Hepatocyte (in vitro differentiated cells): ENCODE results near the gene PSME1. TPM values are rescaled to one million over a fixed set of nuclear protein-coding genes. Genes with fewer than 3 reads are reported as not detected.

Source experiments
- DNase-seq: peaks from one replicate; pipeline ENCODE4 v3.0.0-alpha.2; 2016; ENCODE audit warnings: low spot score
- H2AFZ ChIP-seq: fragments of 200-600 bp; sonication (generic); 2 replicates; pipeline ENCODE4 v1.6.0; 2016; ENCODE audit warnings: antibody characterized with exemption, mild to moderate bottlenecking
- H3K27ac ChIP-seq: fragments of 200-600 bp; sonication (generic); 2 replicates; pipeline ENCODE4 v1.5.1; 2016; ENCODE audit warnings: mild to moderate bottlenecking
- H3K27me3 ChIP-seq: fragments of 200-600 bp; sonication (generic); 2 replicates; pipeline ENCODE4 v1.6.1; 2016
- H3K36me3 ChIP-seq: fragments of 200-600 bp; sonication (generic); replicated peaks from 2 replicates; pipeline ENCODE4 v1.5.1; 2016; ENCODE audit warnings: low read depth; ENCODE audit not compliant: insufficient read depth
- H3K4me1 ChIP-seq: fragments of 200-600 bp; sonication (generic); 2 replicates; pipeline ENCODE4 v1.5.1; 2016; ENCODE audit warnings: mild to moderate bottlenecking, moderate library complexity; ENCODE audit not compliant: insufficient read depth
- H3K4me2 ChIP-seq: fragments of 200-600 bp; sonication (generic); 2 replicates; pipeline ENCODE4 v1.6.0; 2016
- H3K4me3 ChIP-seq: fragments of 200-600 bp; sonication (generic); 2 replicates; pipeline ENCODE4 v1.5.1; 2016; ENCODE audit warnings: mild to moderate bottlenecking
- H3K79me2 ChIP-seq: fragments of 200-600 bp; sonication (generic); 2 replicates; pipeline ENCODE4 v1.6.0; 2017; ENCODE audit warnings: mild to moderate bottlenecking
- H3K9me2 ChIP-seq: fragments of 200-600 bp; sonication (generic); replicated peaks from 2 replicates; pipeline ENCODE4 v1.6.0; 2017; ENCODE audit warnings: mild to moderate bottlenecking; ENCODE audit not compliant: insufficient read depth
- H3K9me3 ChIP-seq: fragments of 200-600 bp; sonication (generic); 2 replicates; pipeline ENCODE4 v1.5.1; 2016; ENCODE audit warnings: low read depth, mild to moderate bottlenecking
- H4K20me1 ChIP-seq: fragments of 200-600 bp; sonication (generic); 2 replicates; pipeline ENCODE4 v1.6.0; 2016; ENCODE audit warnings: mild to moderate bottlenecking; ENCODE audit not compliant: insufficient read depth, poor library complexity, severe bottlenecking
- EZH2 ChIP-seq: fragments of 200-600 bp; sonication (generic); IDR thresholded peaks from 2 replicates; pipeline ENCODE4 v1.6.1; 2016; ENCODE audit warnings: antibody characterized with exemption, mild to moderate bottlenecking, borderline replicate concordance
- EZH2phosphoT487 ChIP-seq: fragments of 200-600 bp; sonication (generic); IDR thresholded peaks from one replicate; pipeline ENCODE4 v1.6.1; 2018; ENCODE audit warnings: antibody characterized with exemption, mild to moderate bottlenecking, low read depth, moderate library complexity; ENCODE audit not compliant: unreplicated experiment, severe bottlenecking
- WGBS: methylation state at CpG from one replicate; pipeline ENCODE4 v1.1.6; 2016; ENCODE audit warnings: low lambda C conversion rate; ENCODE audit errors: missing lambda C conversion rate; 5-methylcytosine and 5-hydroxymethylcytosine counted together
- polyA plus RNA-seq: library from polyadenylated mRNA; unstranded; fragments of >200 nt; fragmentation: Nextera tagmentation; extraction: Ambion mirVana; gene quantifications from 2 replicates; pipeline ENCODE4 v1.2.1, GENCODE V29; 2016
- total RNA-seq: library from RNA; depleted of rRNA; stranded (reverse); fragments of >200 nt; gene quantifications from 2 replicates; pipeline ENCODE4 v1.2.3, GENCODE V29; 2014
- TF ChIP-seq, protein P1 (sequence below): fragments of 200-600 bp; sonication (generic); IDR thresholded peaks from 2 replicates; pipeline ENCODE4 v1.5.1; 2016; ENCODE audit warnings: antibody characterized with exemption, mild to moderate bottlenecking; ENCODE audit not compliant: poor library complexity

The PSME1 gene
- total and polyA plus RNA-seq, 2 experiments from 2014 or later, result 123 to 238 TPM

DNA sequence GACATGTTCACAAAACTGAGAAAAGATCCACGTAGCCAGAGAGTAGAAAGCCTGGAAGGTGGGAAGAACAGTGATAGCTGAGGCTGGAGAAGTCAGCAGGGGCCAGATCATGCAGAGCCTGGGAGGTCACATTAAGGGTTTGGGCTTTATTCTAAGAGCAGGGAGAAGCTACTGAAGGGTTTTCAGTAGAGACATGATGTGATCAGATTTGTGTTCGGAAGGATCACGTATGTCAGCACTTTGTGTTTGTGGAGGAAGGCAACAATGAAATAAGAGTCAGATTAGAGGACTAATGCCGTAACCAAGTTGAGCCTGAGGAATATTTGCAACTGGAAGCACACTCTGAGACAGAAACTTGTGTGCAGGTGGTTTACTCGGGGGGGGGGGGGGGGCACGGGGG lies 46.1 kb upstream of the PSME1 start:
- Histone ChIP-seq H3K4me3 (no peak overlapping the region), H3K36me3 (no peaks in the 10 kb centered on the region), H3K4me2 (no peak overlapping the region), H4K20me1 (no peaks in the 10 kb centered on the region), H3K79me2 (peaks cover 3% of the 10 kb centered on the region), H3K9me2 (no peaks in the 10 kb centered on the region), H2AFZ (no peak overlapping the region), H3K27ac (no peak overlapping the region), H3K27me3 (no peaks in the 10 kb centered on the region), H3K4me1 (peaks cover 8% of the 10 kb centered on the region), H3K9me3 (no peaks in the 10 kb centered on the region)
- no peak for DNase-seq
- WGBS, result 94% methylated on average over 5 of the region's 6 CpGs
- TF ChIP-seq, protein P1, sequence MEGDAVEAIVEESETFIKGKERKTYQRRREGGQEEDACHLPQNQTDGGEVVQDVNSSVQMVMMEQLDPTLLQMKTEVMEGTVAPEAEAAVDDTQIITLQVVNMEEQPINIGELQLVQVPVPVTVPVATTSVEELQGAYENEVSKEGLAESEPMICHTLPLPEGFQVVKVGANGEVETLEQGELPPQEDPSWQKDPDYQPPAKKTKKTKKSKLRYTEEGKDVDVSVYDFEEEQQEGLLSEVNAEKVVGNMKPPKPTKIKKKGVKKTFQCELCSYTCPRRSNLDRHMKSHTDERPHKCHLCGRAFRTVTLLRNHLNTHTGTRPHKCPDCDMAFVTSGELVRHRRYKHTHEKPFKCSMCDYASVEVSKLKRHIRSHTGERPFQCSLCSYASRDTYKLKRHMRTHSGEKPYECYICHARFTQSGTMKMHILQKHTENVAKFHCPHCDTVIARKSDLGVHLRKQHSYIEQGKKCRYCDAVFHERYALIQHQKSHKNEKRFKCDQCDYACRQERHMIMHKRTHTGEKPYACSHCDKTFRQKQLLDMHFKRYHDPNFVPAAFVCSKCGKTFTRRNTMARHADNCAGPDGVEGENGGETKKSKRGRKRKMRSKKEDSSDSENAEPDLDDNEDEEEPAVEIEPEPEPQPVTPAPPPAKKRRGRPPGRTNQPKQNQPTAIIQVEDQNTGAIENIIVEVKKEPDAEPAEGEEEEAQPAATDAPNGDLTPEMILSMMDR, result no peak
- no peak for TF ChIP-seq EZH2
- no peak for TF ChIP-seq EZH2phosphoT487

DNA sequence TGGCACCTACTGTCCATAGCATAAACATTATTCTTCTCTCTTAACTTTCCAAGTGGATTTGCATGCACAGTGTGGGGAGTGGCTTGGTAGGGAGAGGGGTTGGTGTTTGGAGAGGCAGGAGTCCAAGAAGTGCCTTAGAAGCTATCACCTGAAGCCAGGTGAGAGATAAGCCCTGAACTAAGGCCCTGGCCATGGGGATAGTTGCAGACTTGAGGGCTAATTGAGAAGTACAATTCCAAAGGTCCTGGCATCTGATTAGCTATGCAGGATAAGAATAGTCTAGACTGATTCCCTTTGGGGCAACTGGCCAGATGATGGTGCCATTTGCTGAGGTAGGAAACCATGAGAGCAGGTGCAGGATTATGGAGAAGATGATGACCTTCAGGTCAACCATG lies 43.9 kb upstream of the PSME1 start:
- H3K79me2 ChIP-seq, result peaks cover 22% of the 10 kb centered on the region
- TF ChIP-seq EZH2, result no peak
- no peak for TF ChIP-seq EZH2phosphoT487
- TF ChIP-seq, protein P1, result no peak
- H3K4me1 ChIP-seq, result peaks cover 12% of the 10 kb centered on the region
- no peak overlapping the region for H2AFZ ChIP-seq
- no peaks in the 10 kb centered on the region for H3K36me3 ChIP-seq
- no peaks in the 10 kb centered on the region for H3K9me3 ChIP-seq
- no peaks in the 10 kb centered on the region for H4K20me1 ChIP-seq
- DNase-seq, result peak; percentile 38
- H3K4me2 ChIP-seq, result no peak overlapping the region
- H3K27me3 ChIP-seq, result no peaks in the 10 kb centered on the region
- no peaks in the 10 kb centered on the region for H3K9me2 ChIP-seq
- no peak overlapping the region for H3K27ac ChIP-seq
- H3K4me3 ChIP-seq, result no peak overlapping the region

DNA sequence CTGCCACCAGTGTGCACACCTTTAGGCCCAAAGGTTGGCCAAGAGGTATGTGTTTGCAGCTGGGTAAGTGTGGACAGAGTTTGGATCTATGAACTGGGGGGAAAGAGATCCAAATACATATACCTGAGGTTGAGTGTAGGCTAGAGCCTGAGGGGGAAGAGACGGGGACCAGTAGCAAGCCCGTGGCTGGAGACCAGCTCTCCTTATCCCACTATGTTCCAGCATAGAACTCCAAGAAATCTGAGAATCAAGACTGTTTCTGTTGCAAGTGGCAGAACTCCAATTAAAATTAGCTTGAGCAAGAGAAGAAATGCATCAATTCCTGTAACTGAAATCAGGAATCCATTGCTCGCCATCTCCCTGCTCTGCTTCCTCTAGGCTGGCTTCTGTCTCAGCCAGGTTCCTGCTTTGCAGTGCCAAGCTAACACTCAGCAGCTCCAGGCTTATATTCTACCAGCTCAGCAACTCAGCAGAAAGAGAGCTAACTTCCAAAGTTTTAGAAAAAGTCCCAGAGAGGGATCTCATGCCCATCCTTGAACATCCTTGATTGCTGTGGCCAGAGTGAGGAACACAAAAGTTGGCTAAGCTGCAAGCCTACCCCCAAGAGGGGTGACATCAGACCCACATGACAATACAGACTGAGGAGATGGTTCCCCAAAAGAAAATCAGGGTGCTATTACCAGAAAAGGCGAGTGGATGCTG lies 43.3 kb upstream of the PSME1 start:
- no peaks in the 10 kb centered on the region for H3K36me3 ChIP-seq
- H3K9me2 ChIP-seq, result no peaks in the 10 kb centered on the region
- peak; percentile 4 for DNase-seq
- no peak overlapping the region for H3K4me2 ChIP-seq
- peak overlapping the region; percentile 95 for H3K27ac ChIP-seq
- H3K4me1 ChIP-seq, result peaks cover 12% of the 10 kb centered on the region
- H3K9me3 ChIP-seq, result no peaks in the 10 kb centered on the region
- TF ChIP-seq, protein P1, result no peak
- no peak for TF ChIP-seq EZH2phosphoT487
- no peak for TF ChIP-seq EZH2
- H2AFZ ChIP-seq, result no peak overlapping the region
- WGBS, result 100% methylated on average over 4 of the region's 4 CpGs
- H3K79me2 ChIP-seq, result peaks cover 24% of the 10 kb centered on the region
- H3K4me3 ChIP-seq, result no peak overlapping the region
- no peaks in the 10 kb centered on the region for H4K20me1 ChIP-seq
- H3K27me3 ChIP-seq, result no peaks in the 10 kb centered on the region
